GM19351 (cell line): ENCODE data around the gene KIDINS220.

ENCODE experiments used
- ATAC-seq: cut with Tn5 transposase; IDR thresholded peaks from one replicate; pipeline ENCODE4 v1.9.1; 2021; ENCODE audit warnings: mild to moderate bottlenecking, moderate library complexity; ENCODE audit not compliant: unreplicated experiment

KIDINS220 gene

GRCh38 chr2:8851811-8852560 lies 14.6 kb upstream of the KIDINS220 start:
- ATAC-seq, result no peak

- no peak for ATAC-seq
These were observed 13.6 kb upstream of the KIDINS220 start for GRCh38 chr2:8850845-8851487.

GRCh38 chr2:8849327-8849726 lies 11.9 kb upstream of the KIDINS220 start:
- no peak for ATAC-seq

GRCh38 chr2:8848328-8849100 lies 11.1 kb upstream of the KIDINS220 start:
- no peak for ATAC-seq

- no peak for ATAC-seq
These were observed 10.0 kb upstream of the KIDINS220 start for GRCh38 chr2:8847400-8847799.

GRCh38 chr2:8841932-8842331 lies 4.5 kb upstream of the KIDINS220 start:
- ATAC-seq, result no peak

GRCh38 chr2:8840475-8841091 lies 3.2 kb upstream of the KIDINS220 start:
- ATAC-seq, result no peak

- ATAC-seq, result no peak
These were observed 2.0 kb upstream of the KIDINS220 start for GRCh38 chr2:8839189-8839965.

- no peak for ATAC-seq
These were observed 355 bp upstream of the KIDINS220 start for GRCh38 chr2:8837795-8838140.

GRCh38 chr2:8835279-8835678 lies 2.1 kb downstream of the KIDINS220 start:
- no peak for ATAC-seq

GRCh38 chr2:8833853-8834252 lies 3.6 kb downstream of the KIDINS220 start:
- ATAC-seq, result no peak

- no peak for ATAC-seq
These were observed 5.9 kb downstream of the KIDINS220 start for GRCh38 chr2:8831516-8831915.

GRCh38 chr2:8827729-8828128 lies 9.7 kb downstream of the KIDINS220 start:
- no peak for ATAC-seq

GRCh38 chr2:8822218-8822617 lies 15.2 kb downstream of the KIDINS220 start:
- no peak for ATAC-seq

- ATAC-seq, result no peak
These were observed 15.9 kb downstream of the KIDINS220 start for GRCh38 chr2:8821276-8822217.

GRCh38 chr2:8819948-8820347 lies 17.5 kb downstream of the KIDINS220 start:
- no peak for ATAC-seq

- no peak for ATAC-seq
These were observed 18.2 kb downstream of the KIDINS220 start for GRCh38 chr2:8819194-8819593.

GRCh38 chr2:8817221-8817620 lies 20.2 kb downstream of the KIDINS220 start:
- no peak for ATAC-seq

- no peak for ATAC-seq
These were observed 30.3 kb downstream of the KIDINS220 start for GRCh38 chr2:8806885-8807704.
